ENCODE results near the gene THSD7A.

DNA sequence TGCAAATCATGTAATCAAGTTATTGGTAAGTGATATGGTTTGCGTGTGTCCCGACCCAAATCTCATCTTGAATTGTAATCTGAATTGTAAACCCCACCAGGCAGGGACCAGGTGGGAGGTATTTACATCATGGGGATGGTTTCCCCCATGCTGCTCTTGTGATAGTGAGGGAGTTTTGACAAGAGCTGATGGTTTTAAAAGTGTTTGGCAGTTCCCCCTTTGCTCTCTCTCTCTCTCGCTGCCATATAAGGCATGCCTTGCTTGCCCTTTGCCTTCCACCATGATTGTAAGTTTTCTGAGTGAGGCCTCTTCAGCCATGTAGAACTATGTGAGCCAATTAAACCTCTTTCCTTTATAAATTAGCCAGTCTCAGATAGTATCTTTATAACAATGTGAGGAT is 302.6 kb downstream of the THSD7A start:
- TF ChIP-seq, protein P1, sequence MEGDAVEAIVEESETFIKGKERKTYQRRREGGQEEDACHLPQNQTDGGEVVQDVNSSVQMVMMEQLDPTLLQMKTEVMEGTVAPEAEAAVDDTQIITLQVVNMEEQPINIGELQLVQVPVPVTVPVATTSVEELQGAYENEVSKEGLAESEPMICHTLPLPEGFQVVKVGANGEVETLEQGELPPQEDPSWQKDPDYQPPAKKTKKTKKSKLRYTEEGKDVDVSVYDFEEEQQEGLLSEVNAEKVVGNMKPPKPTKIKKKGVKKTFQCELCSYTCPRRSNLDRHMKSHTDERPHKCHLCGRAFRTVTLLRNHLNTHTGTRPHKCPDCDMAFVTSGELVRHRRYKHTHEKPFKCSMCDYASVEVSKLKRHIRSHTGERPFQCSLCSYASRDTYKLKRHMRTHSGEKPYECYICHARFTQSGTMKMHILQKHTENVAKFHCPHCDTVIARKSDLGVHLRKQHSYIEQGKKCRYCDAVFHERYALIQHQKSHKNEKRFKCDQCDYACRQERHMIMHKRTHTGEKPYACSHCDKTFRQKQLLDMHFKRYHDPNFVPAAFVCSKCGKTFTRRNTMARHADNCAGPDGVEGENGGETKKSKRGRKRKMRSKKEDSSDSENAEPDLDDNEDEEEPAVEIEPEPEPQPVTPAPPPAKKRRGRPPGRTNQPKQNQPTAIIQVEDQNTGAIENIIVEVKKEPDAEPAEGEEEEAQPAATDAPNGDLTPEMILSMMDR (IDR thresholded peaks at IDR 0.05; ENCODE audit: poor library complexity), result no peak
- no peak for TF ChIP-seq EZH2phosphoT487 (IDR thresholded peaks at IDR 0.05; ENCODE audit: low read depth, severe bottlenecking, unreplicated experiment)
- TF ChIP-seq EZH2 (IDR thresholded peaks at IDR 0.05; ENCODE audit: borderline replicate concordance), result no peak

Measured in hepatocyte (in vitro differentiated cells).